Tongue (tissue), 2 donors: Measurements from ENCODE around the gene PTK6. TPM values are rescaled to one million over a fixed set of nuclear protein-coding genes. Genes with fewer than 3 reads are reported as not detected.
"Not testable (repeated sequence)": the region's sequence is repeated elsewhere in the genome, so short reads cannot be mapped to it uniquely, and the experiment has no call there.

Experiments
- DNase-seq: peaks from one replicate; pipeline ENCODE4 v3.0.0-alpha.2; 2015
- total RNA-seq: library from RNA; depleted of rRNA; stranded (reverse); fragments of >200 nt; gene quantifications from one replicate; pipeline ENCODE4 v1.2.3, GENCODE V29; 2014

Gene PTK6
- total RNA-seq, 1 donor from 2014 or later, result 4.6 TPM

DNA sequence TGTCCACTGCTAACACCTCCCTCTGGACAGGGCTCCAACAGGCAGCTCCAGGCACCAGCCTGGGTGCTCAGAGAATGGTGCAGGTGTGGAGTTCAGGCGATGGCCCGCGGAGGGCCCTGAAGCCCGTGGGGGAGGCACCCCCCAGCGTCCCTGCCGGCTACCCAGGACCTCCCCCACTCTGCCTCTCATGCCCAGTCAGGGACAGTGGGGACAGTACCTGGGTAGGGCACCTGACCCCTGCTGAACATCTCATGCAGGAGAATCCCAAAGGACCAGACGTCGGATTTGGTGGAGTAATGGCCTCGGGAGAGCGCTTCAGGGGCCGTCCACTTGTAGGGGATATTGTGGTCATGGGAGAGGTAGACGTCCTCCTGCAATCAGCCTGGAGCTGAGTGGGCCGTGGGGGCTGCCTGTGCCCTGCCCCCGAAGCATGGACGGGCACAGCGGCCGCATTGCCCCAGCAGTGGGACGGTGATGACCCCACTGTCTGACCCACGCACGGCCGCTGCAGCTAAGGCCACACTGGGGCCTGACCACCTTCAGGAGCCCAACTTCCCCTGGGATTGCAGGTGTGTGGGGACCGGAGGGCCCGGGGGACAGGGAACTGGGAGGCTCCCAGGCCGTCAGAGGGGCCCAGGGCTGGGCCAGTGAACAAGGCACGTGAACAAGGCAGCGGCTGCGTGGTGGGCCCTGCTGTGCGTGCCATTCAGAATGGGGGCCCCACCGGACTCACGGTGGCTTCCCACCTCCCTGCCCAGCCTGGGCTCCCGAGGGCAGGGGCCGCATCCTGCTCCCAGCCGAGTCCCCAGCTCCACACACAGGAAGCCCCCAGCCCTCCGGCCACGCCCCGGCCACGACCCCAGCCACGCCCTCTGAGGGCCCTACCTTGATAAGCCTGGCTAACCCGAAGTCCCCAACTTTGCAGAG, 7.1 kb downstream of the PTK6 start:
- no peak for DNase-seq

DNA sequence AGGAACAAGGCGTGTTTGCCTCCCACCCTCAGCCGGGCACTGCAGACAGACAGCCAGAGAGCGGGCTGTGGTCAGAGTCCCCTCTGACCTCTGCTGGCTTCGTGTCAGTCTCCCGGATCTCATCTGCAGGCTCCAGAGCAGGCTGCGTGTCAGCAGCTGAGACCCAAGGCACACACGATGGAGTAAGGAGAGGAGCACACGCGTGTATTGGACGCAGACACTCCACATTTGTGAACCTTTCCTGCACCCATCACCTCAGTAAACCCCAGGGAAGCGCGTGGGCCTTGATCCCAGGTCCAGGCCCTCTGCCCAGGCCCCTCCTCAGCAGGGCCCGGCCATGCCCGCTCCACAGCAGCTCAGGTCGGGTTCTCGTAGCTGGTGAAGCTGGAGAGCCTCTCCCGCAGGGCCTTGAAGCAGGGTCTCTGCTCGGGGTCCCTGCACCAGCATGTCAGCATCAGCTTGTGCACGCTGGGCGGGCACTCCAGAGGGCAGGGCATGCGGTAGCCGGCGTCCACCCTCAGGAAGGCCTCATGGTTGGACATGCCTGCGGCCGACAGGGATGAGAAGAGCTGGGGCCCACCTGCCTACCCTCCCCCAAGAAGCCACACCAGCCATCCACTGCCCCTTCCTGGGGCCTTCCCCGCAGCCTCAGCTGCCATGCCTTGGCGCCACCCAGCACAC, 7.9 kb downstream of the PTK6 start:
- DNase-seq, result no peak

DNA sequence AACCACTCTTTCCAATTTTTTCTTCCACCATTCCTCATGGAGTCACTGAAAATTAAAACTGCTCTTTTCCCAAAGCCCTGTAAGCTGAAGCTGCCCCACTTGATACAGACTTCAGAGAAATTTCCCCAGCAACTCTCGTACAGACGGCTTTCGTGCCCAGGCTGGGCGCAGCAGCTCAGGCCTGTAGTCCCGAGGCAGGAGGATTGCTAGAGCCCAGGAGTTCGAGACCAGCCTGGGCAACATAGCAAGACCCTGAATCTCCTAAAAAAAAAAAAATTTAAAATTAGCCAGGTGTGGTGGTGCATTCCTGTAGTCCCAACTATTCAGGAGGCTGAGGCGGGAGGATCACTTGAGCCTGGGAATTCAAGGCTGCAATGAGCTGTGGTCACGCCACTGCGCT, 10.0 kb downstream of the PTK6 start:
- DNase-seq, result no peak

DNA sequence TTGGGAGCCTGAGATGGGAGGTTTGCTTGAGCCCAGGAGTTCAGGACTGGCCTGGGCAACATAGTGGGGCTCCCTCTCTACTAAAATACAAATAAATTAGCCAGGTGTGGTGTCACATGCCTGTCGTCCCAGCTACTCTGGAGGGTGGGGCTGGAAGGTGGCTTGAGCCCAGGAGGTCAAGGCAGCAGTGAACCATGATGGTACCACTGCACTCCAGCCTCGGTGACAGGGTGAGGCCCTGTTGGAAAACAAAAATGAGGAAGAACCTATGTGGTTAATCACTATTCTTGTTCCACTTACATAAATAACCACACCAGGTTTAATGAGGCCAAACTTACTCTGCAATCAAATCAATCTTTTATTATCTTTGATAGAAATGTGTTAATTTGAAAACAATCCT, 11.2 kb downstream of the PTK6 start:
- DNase-seq, result no peak

DNA sequence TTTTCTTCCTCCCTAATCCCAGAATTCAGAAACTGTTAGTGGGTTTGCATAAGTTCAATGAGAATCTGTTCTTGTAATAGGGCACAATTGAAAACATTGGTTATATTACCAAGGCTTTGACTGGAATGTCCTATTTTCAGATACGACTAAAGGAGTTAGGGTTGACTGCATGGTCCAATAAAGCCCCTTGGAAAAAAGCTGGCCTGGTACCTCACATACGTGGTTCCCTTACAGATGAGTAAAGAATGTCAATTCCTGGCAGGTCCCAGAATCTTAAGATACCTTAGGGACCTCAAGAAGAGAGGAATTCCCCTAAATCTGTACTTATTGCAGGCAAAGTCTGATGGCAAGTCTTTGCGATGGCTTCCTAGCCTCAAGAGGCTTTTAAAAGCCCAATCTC, 12.0 kb downstream of the PTK6 start:
- no peak for DNase-seq

DNA sequence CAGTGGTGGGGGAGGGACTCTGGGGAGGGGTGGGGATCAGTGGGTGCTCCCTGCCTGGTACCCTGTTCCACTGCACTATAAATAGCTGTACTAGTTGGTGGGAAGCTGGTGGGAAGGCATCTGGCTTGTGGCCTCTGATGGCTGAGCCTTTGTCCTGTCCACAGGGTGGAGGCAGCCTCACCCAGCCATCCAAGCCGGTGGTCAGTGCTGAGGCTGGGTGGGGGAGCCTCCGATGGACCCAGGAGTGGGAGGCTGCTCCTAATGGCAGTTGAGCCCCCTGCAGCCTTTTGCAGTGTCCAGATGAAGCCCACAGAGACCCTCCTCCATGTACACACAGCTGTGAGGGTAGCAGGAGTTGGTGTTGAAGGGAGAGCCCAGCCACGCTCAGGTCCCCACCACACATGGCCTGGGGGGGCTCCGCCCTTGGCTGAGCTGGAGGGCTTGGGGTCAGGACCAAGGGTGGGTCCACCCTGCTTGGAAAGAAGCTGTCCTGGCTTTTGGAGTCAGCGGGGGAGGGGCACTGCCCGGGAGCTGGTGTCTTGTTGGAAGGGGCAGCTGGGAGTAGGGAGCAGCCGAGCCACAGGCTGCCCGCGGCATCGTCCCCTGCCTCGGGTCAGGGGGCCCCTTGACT, 14.1 kb downstream of the PTK6 start:
- no peak for DNase-seq

DNA sequence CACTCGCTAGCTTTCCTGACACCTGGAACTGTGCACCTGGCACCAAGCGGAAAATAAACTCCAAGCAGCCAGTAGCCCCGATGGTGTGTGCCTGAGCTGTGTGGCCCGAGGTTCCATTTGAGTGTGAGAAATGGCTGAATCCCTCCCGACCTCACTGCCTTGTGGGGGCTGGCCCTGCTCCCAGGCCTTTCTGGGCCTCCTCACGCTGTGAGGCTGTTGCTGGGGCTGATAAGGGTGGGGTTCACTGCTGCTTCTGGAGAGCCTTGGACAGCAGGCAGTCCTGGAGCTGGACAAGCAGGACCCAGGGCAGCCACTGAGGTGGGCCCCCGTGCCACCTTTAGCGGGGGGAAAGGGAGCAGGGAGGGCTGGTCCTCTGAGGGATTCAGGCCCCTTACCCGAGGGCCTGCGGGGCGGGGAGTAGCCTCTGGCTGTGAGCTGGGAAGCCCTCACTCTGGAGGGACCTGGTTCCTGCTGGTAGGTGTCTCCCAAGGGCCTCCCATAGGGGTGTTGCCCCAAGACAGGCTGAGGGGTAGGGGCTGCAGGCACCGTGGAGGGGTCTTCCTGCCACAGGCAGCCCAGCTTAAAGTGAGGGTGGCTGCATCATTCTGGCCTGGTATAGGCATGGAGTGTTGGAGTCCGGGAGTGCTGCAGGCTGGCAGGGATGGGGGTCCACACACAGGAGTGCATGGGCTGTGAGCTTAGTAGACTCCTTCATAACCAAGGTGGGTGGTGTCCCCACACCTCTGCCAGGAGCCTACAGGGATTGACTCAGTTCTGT, 14.9 kb downstream of the PTK6 start:
- DNase-seq, result no peak

DNA sequence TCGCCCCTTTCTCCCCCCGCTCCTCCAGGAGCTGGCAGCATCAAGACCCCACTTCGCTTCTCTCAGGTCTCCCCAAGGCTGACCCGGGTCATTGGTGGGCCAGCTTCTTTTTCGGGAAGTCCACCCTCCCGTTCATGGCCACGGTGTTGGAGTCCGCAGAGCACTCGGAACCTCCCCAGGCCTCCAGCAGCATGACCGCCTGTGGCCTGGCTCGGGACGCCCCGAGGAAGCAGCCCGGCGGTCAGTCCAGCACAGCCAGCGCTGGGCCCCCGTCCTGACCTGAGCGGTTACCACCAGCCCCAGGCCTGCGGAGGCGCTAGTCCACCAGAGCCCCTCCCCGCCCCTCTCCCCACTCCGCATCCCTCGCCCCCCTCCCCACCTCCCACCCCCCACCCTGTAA, 15.6 kb downstream of the PTK6 start:
- no peak for DNase-seq

DNA sequence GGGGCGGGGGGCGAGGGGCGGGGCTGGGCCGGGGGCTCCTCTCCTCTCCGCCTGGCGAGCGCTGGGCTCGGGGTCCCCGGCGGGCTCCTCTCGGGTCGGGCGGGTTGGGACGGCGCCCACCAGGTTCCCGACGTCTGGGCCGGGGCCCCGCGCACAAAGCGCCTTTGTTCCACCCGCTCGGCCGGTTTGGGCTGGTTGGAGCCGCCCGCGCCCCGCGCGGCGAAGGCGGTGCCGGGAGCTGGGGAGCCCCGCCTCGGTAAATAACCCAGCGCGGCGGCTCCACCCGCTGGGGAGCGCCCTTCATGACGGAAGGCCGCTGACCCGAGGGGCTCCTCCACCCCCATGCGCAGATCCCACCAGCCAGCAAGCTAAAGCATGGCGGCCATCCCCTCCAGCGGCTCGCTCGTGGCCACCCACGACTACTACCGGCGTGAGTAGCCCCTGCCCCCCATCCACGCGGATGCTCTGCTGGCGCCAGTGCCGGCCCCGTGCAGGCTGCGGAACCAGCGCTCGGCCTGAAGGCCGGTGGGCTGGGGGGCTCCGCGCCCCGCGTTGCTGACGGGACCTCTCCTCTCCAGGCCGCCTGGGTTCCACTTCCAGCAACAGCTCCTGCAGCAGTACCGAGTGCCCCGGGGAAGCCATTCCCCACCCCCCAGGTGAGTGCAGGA, 16.1 kb downstream of the PTK6 start:
- DNase-seq, result peak; percentile 88

DNA sequence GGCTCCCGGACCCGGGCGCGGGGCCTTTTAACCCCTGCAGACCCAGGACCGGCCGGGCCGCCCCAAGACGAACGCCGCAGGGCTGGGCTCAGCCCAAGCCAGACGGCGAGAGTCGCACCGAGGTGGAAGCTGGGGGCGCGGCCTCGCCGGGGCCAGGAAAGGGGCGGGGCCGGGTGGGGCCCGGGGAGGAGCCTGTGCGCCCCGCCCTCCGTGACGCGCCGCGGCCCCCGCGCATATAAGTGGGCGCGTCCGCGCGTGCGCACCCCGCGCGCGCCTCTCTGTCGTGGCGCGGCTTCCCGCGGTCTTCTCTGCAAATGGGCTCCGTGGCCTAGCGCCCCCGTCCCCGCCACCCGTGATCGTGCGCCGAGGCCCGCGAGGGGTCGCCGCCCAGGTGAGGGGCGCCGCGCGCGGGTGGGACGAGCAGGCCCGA, 16.7 kb downstream of the PTK6 start, which contains the start of gene PPDPF:
Gene PPDPF (plus strand): TSS at position 262 of the 430 bp plus-strand sequence. CDS start 544 bp downstream, outside the sequence.
- peak; percentile 95 for DNase-seq

DNA sequence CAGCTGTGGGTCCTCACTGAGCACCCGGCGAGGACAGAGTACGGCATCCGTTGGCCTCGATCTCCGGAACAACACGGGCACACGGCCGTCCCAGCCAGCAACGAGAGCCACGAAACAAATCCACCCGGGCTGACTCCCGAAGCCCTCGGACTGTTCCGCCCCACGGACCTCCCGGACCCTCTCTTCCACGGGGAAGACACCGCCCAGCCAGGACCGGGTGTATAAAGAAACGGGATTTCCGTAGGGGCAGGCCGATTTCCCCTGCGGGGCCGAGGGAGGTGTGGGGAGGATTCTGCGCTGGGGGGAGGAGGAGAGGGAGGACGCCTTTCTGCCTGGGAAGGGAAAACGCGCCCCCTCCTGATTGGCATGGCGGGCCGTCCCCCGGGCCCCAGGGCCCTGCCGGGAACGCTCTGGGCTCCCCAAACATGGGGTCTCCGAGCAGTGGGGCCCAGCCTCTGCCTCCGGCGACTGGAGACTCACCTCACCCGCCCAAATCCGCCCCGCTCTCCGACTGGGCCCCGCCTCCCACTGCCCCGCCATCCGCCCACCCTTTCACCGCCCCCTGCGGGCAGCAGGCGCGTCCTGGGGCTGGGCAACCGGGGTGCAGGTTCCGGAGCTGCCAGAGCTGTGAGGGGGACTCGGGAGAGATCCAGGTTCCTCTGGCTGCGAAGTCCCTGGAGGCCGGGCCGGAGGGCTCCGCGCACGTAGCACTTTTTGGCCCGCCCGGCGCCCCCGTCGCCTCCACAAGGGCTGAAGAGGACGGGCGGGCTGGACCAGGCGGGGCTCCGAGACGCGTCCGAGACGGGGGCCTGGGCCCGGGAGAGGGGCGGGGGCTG, 17.3 kb downstream of the PTK6 start:
- DNase-seq, result peak; percentile 80

DNA sequence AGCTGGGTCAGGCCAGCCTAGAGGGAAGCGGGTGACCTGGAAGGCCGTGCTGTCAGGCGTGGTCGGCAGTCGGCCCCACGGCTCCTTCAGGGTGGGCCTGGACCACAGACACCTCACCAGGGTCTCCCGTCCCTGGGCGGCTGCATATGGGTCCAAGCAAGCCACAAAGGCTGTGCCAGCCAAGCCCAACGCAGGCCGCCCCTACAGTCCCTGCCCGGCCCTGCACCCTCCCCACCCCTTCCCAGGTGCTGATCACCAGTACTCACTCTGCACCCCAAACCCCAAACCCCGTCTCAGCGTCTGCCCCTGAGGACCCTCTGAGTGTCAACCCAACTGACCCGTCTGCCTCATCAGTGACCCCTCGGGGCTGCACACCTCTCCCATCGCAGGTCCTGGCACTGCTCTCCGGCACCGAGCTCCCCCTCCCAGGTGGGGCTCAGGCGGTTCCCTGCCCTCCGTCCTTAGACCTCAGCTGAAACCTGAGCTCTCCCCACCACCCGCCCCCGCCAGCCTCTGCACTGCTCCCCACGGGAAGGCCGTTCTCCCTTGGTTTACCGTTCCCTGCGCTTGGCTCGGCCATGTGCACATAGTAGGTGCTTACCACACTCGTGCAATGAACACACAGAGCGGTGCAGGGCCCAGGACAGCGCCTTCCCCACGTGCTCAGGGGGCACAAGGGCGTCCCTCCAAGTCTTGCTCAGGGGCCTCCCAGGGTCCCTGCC, 18.1 kb downstream of the PTK6 start:
- DNase-seq, result no peak

DNA sequence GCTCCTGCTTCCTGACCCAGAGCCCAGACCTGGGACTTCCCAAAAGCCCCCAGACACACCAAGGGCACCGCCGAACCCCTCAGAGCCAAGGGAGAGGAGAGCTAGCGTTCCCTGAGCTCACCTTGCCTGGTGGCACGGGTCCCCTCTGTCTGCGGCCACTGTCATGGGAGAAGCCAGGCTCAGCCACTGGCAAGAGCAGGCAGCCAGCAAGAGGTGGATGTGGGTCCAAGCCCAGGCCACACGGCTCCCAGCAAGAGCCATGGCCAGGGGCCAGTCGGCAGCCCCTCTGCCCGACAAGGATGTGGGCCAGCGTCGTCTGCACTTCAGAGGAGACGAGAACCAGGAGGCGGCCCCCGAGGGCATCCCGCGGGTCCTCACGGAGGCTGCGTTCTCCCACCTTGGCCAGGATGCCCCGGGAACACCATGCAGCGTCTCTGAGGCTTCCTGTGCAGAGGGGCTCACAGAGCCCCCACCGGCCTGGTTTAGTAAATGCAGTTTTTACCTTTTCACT, 18.8 kb downstream of the PTK6 start:
- DNase-seq, result no peak

DNA sequence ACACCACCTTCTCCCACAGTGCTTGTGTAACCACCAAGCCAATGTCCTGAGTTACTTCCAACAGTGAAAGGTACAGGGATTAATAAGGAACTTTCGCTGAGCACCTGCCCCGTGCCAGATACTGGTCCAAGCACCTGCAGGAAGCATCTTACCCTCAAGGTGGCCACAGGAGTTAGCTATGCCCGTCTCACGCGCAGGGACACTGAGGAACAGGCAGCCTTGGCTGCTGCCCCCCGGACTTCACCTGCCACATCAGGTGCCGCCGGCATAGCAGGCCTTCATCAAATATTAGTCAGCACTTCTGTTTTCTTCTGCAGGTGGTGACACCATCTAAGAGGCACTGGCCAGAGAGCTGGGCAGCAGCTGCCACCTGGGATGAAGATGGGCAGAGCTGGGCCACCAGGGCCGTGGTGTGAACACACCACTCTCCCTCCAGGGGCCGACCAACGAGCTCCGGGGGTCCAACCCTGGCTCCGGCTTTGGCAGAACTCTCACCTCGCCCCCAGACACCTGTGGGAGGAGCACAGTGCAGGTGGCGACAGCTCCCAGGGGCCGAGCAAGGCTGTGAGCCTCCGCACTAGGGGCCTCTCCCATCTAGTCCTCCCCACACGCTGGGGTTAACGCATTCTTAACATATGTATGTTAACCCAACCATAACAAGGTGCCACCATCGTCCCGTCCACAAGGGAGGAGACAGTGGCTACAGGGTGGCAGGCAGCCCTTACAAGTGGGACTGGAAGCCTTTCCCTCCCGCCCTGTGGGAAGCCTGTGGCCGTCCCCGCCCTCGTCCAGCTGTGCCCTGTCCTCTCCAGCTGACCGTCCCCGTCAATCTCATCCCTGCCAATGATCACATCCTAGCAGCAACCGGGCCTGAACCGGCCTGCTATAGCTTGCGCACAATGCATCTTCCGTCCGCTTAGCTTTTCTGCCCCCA, 19.5 kb downstream of the PTK6 start:
- no peak for DNase-seq

DNA sequence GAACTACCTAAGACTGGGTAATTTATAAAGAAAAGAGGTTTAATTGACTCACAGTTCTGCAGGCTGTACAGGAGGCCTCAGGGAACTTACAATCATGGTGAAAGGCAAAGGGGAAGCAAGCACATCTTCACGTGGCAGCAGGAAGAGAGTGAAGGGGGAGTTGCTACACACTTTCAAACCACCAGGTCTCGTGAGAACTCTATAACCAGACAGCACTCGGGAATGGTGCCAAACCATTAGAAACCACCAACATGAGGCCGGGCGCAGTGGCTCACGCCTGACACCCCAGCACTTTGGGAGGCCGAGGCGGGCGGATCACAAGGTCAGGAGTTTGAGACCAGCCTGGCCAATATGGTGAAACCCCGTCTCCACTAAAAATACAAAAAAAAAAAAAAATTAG, 22.7 kb downstream of the PTK6 start:
- DNase-seq, result not testable (repeated sequence)

DNA sequence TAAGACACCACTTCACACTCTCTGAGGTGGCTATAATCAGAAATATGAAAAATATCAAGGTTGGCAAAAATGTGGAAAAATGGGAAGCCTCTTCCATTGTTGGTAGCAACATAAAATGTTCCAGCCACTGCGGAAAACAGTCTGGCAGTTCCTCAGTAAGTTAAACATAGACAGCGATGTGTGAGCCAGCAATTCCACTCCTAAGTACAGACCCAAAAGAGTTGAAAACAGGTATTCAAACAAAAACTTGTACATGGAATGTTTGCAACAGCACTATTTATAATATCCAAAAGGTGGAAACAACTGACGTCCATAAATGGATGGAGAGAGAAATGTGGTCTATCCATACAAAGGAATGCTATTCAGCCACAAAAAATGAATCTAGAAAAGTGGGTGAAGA, 24.0 kb downstream of the PTK6 start:
- DNase-seq, result no peak

DNA sequence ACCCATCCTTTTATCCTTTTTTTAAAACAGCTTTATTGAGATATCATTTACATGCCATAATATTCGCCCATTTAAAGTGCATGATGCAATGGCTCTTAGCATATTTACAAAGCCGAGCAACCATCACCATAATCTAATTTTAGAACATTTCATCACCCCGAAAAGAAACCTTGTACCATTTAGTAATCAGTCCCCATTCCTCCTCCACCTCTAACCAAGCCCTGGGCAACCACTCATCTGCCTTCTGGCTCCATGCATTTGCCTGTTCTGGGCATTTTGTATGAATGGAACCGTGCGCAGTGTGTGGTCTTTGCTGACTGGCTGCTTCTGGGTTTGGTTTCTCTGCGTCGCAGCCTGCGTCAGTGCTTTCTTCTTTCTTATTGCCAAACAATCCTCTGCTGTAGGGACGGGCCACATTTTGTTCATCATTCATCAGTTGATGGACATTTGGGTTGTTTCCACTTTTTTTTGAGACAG, 28.1 kb downstream of the PTK6 start:
- no peak for DNase-seq

DNA sequence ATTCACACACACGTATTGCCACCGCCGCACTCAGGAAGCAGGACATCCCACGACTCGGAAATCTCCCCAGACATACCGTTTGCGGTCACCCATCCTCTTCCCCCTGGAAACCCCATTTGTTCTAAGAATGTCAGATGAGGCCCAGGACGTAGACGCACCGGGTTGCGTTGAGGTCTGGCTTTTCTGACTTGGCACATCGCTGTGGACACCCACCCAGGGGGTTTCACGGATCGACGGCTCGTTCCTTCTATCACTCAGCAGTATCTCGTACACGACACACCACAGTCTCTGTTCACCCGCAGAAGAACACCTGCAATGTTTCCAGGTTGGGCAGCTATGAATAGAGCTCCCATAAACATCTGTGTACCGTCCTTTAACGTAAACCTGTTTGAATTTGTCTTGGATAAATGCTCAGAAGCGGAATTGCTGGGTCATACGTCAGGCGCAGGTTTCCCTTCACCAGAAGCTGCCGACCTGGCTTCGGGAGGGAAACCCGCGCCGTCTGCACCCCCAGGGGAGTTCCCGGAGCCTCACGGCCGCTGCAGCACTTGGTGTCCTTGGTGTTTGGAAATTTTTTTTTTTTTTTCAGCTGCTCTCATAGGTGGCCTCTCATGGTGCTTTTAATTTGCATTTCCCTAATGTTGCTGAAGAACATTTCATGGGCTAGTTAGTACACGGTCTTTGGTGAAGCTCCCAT, 29.0 kb downstream of the PTK6 start:
- no peak for DNase-seq
